SJSA1 (cell line): ENCODE results near the gene SEMA5B. TPM values are rescaled to one million over a fixed set of nuclear protein-coding genes. Genes with fewer than 3 reads are reported as not detected.

ENCODE experiments used
- DNase-seq, 2 experiments: peaks; one replicate each; pipeline ENCODE4 v3.0.0-alpha.2; 2015 to 2020; ENCODE audit warnings: low spot score in 2 of 2, low read depth in 1 of 2
- H3K27ac ChIP-seq: fragments of 250-450 bp; sonication (Bioruptor Pico); 2 replicates; pipeline ENCODE4 v1.5.1; 2020; ENCODE audit warnings: mild to moderate bottlenecking, moderate library complexity
- H3K27me3 ChIP-seq: fragments of 250-450 bp; sonication (Bioruptor Pico); replicated peaks from 2 replicates; pipeline ENCODE4 v1.5.1; 2020; ENCODE audit warnings: mild to moderate bottlenecking, moderate library complexity
- H3K36me3 ChIP-seq: fragments of 250-450 bp; sonication (Bioruptor Pico); 2 replicates; pipeline ENCODE4 v1.5.1; 2020; ENCODE audit warnings: mild to moderate bottlenecking
- H3K4me1 ChIP-seq: fragments of 250-450 bp; sonication (Bioruptor Pico); replicated peaks from 2 replicates; pipeline ENCODE4 v1.6.1; 2021; ENCODE audit warnings: mild to moderate bottlenecking
- H3K4me3 ChIP-seq: fragments of 250-450 bp; sonication (Bioruptor Pico); 2 replicates; pipeline ENCODE4 v1.5.1; 2020; ENCODE audit warnings: mild to moderate bottlenecking
- H3K9me3 ChIP-seq: fragments of 250-450 bp; sonication (Bioruptor Pico); replicated peaks from 2 replicates; pipeline ENCODE4 v1.5.1; 2020; ENCODE audit warnings: mild to moderate bottlenecking
- total RNA-seq: library from RNA; depleted of rRNA; stranded (reverse); fragments of >200 nt; shearing (Covaris generic); gene quantifications from 2 replicates; pipeline ENCODE4 v1.2.3, GENCODE V29; 2014

Gene SEMA5B
- total RNA-seq, 1 experiment from 2014 or later: not detected

GRCh38 chr3:122916580-122916979 lies 111.0 kb downstream of the SEMA5B start:
- no peaks in the 10 kb centered on the region for H3K4me1 ChIP-seq

GRCh38 chr3:122916084-122916483 lies 111.5 kb downstream of the SEMA5B start:
- Histone ChIP-seq H3K4me1 (no peaks in the 10 kb centered on the region), H3K27ac (no peak overlapping the region), H3K4me3 (no peak overlapping the region), H3K27me3 (peaks cover 5% of the 10 kb centered on the region; the same call in 1 of the 2 replicates), H3K9me3 (no peaks in the 10 kb centered on the region), H3K36me3 (no peaks in the 10 kb centered on the region)
- no peak for DNase-seq

More at GRCh38 chr3:122916580-122916979, 111.0 kb downstream of the SEMA5B start:
- DNase-seq: no peak
- Histone ChIP-seq H3K27me3 (peaks cover 10% of the 10 kb centered on the region), H3K36me3 (no peaks in the 10 kb centered on the region), H3K9me3 (no peaks in the 10 kb centered on the region), H3K4me3 (no peak overlapping the region), H3K27ac (no peak overlapping the region)

GRCh38 chr3:122915300-122916055 lies 112.1 kb downstream of the SEMA5B start:
- Histone ChIP-seq H3K4me3 (no peak overlapping the region), H3K27me3 (0 out of 2 replicates have a peak, but pooled peaks cover 4% of the 10 kb centered on the region), H3K4me1 (no peaks in the 10 kb centered on the region), H3K9me3 (no peaks in the 10 kb centered on the region), H3K36me3 (no peaks in the 10 kb centered on the region), H3K27ac (no peak overlapping the region)
- no peak for DNase-seq

GRCh38 chr3:122913539-122914100 lies 113.9 kb downstream of the SEMA5B start:
- Histone ChIP-seq H3K36me3 (no peaks in the 10 kb centered on the region), H3K27ac (no peak overlapping the region), H3K9me3 (no peaks in the 10 kb centered on the region), H3K4me3 (no peak overlapping the region), H3K27me3 (0 out of 2 replicates have a peak, but pooled peaks cover 4% of the 10 kb centered on the region), H3K4me1 (no peaks in the 10 kb centered on the region)
- DNase-seq: no peak

GRCh38 chr3:122912772-122913538 lies 114.6 kb downstream of the SEMA5B start:
- Histone ChIP-seq H3K27me3 (0 out of 2 replicates have a peak, but pooled peaks cover 4% of the 10 kb centered on the region), H3K4me3 (no peak overlapping the region), H3K27ac (no peak overlapping the region), H3K36me3 (no peaks in the 10 kb centered on the region), H3K4me1 (no peaks in the 10 kb centered on the region), H3K9me3 (no peaks in the 10 kb centered on the region)
- DNase-seq: no peak

GRCh38 chr3:122911901-122912300 lies 115.7 kb downstream of the SEMA5B start:
- Histone ChIP-seq H3K9me3 (no peaks in the 10 kb centered on the region), H3K27me3 (0 out of 2 replicates have a peak, but pooled peaks cover 4% of the 10 kb centered on the region), H3K36me3 (no peaks in the 10 kb centered on the region), H3K27ac (no peak overlapping the region), H3K4me1 (no peaks in the 10 kb centered on the region), H3K4me3 (no peak overlapping the region)
- DNase-seq: no peak

GRCh38 chr3:122908251-122908650 lies 119.3 kb downstream of the SEMA5B start:
- Histone ChIP-seq H3K4me3 (no peak overlapping the region), H3K9me3 (no peaks in the 10 kb centered on the region), H3K36me3 (no peaks in the 10 kb centered on the region), H3K27ac (no peak overlapping the region), H3K27me3 (no peaks in the 10 kb centered on the region), H3K4me1 (no peaks in the 10 kb centered on the region)
- DNase-seq: no peak

- Histone ChIP-seq H3K9me3 (no peaks in the 10 kb centered on the region), H3K4me1 (no peaks in the 10 kb centered on the region), H3K27me3 (no peaks in the 10 kb centered on the region), H3K36me3 (no peaks in the 10 kb centered on the region), H3K27ac (no peak overlapping the region), H3K4me3 (no peak overlapping the region)
- DNase-seq: no peak
Measured at GRCh38 chr3:122907471-122907870, 120.1 kb downstream of the SEMA5B start.

GRCh38 chr3:122903171-122903570 lies 124.4 kb downstream of the SEMA5B start:
- H3K36me3 ChIP-seq: no peaks in the 10 kb centered on the region

GRCh38 chr3:122902326-122902725 lies 125.2 kb downstream of the SEMA5B start:
- Histone ChIP-seq H3K36me3 (no peaks in the 10 kb centered on the region), H3K27me3 (no peaks in the 10 kb centered on the region), H3K27ac (no peak overlapping the region), H3K4me3 (no peak overlapping the region), H3K9me3 (no peaks in the 10 kb centered on the region), H3K4me1 (no peaks in the 10 kb centered on the region)
- no peak for DNase-seq

More at GRCh38 chr3:122903171-122903570, 124.4 kb downstream of the SEMA5B start:
- no peak for DNase-seq
- no peak overlapping the region for H3K27ac ChIP-seq
- H3K9me3 ChIP-seq: no peaks in the 10 kb centered on the region
- H3K4me1 ChIP-seq: no peaks in the 10 kb centered on the region
- H3K4me3 ChIP-seq: no peak overlapping the region
- H3K27me3 ChIP-seq: no peaks in the 10 kb centered on the region

- no peak overlapping the region for H3K4me3 ChIP-seq
- H3K4me1 ChIP-seq: no peaks in the 10 kb centered on the region
- no peaks in the 10 kb centered on the region for H3K9me3 ChIP-seq
- H3K27me3 ChIP-seq: no peaks in the 10 kb centered on the region; the same call in 1 of the 2 replicates
- H3K27ac ChIP-seq: no peak overlapping the region
- no peaks in the 10 kb centered on the region for H3K36me3 ChIP-seq
- DNase-seq: no peak
Measured at GRCh38 chr3:122898298-122898697, 129.3 kb downstream of the SEMA5B start.

GRCh38 chr3:122893754-122894668 lies 133.6 kb downstream of the SEMA5B start:
- Histone ChIP-seq H3K4me3 (no peak overlapping the region), H3K4me1 (no peaks in the 10 kb centered on the region), H3K27ac (no peak overlapping the region), H3K9me3 (no peaks in the 10 kb centered on the region), H3K36me3 (no peaks in the 10 kb centered on the region), H3K27me3 (no peaks in the 10 kb centered on the region; the same call in 1 of the 2 replicates)
- DNase-seq: no peak

GRCh38 chr3:122893282-122893681 lies 134.3 kb downstream of the SEMA5B start:
- no peaks in the 10 kb centered on the region for H3K4me1 ChIP-seq
- DNase-seq: no peak
- H3K27ac ChIP-seq: no peak overlapping the region
- no peaks in the 10 kb centered on the region for H3K9me3 ChIP-seq
- no peaks in the 10 kb centered on the region; the same call in 1 of the 2 replicates for H3K27me3 ChIP-seq
- H3K4me3 ChIP-seq: no peak overlapping the region
- no peaks in the 10 kb centered on the region for H3K36me3 ChIP-seq
